Measurements from ENCODE around the gene CR1L.
"Not testable (repeated sequence)": the region's sequence is repeated elsewhere in the genome, so short reads cannot be mapped to it uniquely, and the experiment has no call there.

The CR1L gene

GRCh38 chr1:207646944-207647579 is 2.1 kb downstream of the CR1L start:
- DNase-seq, result no peak

- no peak for DNase-seq
These were observed 2.9 kb downstream of the CR1L start for GRCh38 chr1:207647671-207648333.

GRCh38 chr1:207648334-207649209 is 3.6 kb downstream of the CR1L start:
- no peak for DNase-seq

GRCh38 chr1:207649210-207649753 is 4.3 kb downstream of the CR1L start:
- DNase-seq, result no peak

- DNase-seq, result no peak
These were observed 5.1 kb downstream of the CR1L start for GRCh38 chr1:207649865-207650580.

GRCh38 chr1:207651583-207651982 is 6.7 kb downstream of the CR1L start:
- DNase-seq, result no peak

GRCh38 chr1:207654320-207654719 is 9.4 kb downstream of the CR1L start:
- no peak for DNase-seq

GRCh38 chr1:207658408-207658807 is 13.5 kb downstream of the CR1L start:
- no peak for DNase-seq

GRCh38 chr1:207658904-207659485 is 14.1 kb downstream of the CR1L start:
- no peak for DNase-seq

GRCh38 chr1:207659545-207660153 is 14.7 kb downstream of the CR1L start:
- DNase-seq, result no peak

- DNase-seq, result not testable (repeated sequence)
These were observed 16.5 kb downstream of the CR1L start for GRCh38 chr1:207661420-207661819.

GRCh38 chr1:207666342-207666741 is 21.4 kb downstream of the CR1L start:
- DNase-seq, result no peak

- DNase-seq, result no peak
These were observed 24.6 kb downstream of the CR1L start for GRCh38 chr1:207669528-207670009.

- DNase-seq, result no peak
These were observed 25.3 kb downstream of the CR1L start for GRCh38 chr1:207670192-207670591.

GRCh38 chr1:207670997-207671396 is 26.1 kb downstream of the CR1L start:
- no peak for DNase-seq

GRCh38 chr1:207672522-207673130 is 27.7 kb downstream of the CR1L start:
- DNase-seq, result no peak

GRCh38 chr1:207673399-207673798 is 28.5 kb downstream of the CR1L start:
- DNase-seq, result no peak

GRCh38 chr1:207676153-207676552 is 31.2 kb downstream of the CR1L start:
- no peak for DNase-seq

- DNase-seq, result not testable (repeated sequence)
These were observed 35.9 kb downstream of the CR1L start for GRCh38 chr1:207680590-207681388.

- not testable (repeated sequence) for DNase-seq
These were observed 38.0 kb downstream of the CR1L start for GRCh38 chr1:207682872-207683434.

All from SIG-M5 (cell line).